Endothelial cell of umbilical vein (primary cell): Measurements from ENCODE around the gene ANKRD13B. TPM values are rescaled to one million over a fixed set of nuclear protein-coding genes. Genes with fewer than 3 reads are reported as not detected.

Source experiments
- BruUV-seq: library from RNA; stranded (reverse); fragments of 400-500 nt; replicated peaks from 2 replicates; lab custom pipeline; 2021; lab: Mats Ljungman, UMichigan
- CTCF ChIA-PET: fragments of 300-600, 350-600 bp; sonication (Branson Sonifier 250); formaldehyde crosslinking; loops from one replicate; lab custom pipeline; 2021; ENCODE audit warnings: antibody characterized with exemption, inconsistent platforms; lab: Charles Lee
- POLR2A ChIA-PET: fragments of 300-600, 350-600 bp; sonication (Branson Sonifier 250); formaldehyde crosslinking; loops from one replicate; lab custom pipeline; 2021; ENCODE audit warnings: antibody characterized with exemption, inconsistent platforms; lab: Charles Lee
- DNase-seq: peaks from one replicate; pipeline ENCODE4 v3.0.0-alpha.2; 2011; ENCODE audit warnings: low read depth, low spot score
- FAIRE-seq: peaks from 2 replicates; lab custom pipeline; 2011; peaks lifted over from hg19 to GRCh38; lab: Jason Lieb, UNC
- H2AFZ ChIP-seq: 2 replicates; pipeline ENCODE4 v1.6.0; 2012; ENCODE audit warnings: low read depth, low read length, control low read depth, inconsistent platforms
- H3K27ac ChIP-seq: 2 replicates; pipeline ENCODE4 v1.5.1; 2011; ENCODE audit warnings: low read depth, mild to moderate bottlenecking, control low read depth, low read length, moderate library complexity; ENCODE audit not compliant: insufficient read depth
- H3K27me3 ChIP-seq, 2 experiments: 2 replicates each; pipeline versions ENCODE4 v1.6.0 to v1.6.1; 2011; ENCODE audit warnings: low read length in 2 of 2, mixed read lengths in 1 of 2; ENCODE audit not compliant: control insufficient read depth in 2 of 2, insufficient read depth in 2 of 2
- H3K36me3 ChIP-seq, 2 experiments: 2 replicates in 1 of 2; 3 replicates in 1 of 2; pipeline ENCODE4 v1.5.1; 2011; ENCODE audit warnings: low read length in 2 of 2, mild to moderate bottlenecking in 1 of 2, moderate library complexity in 1 of 2; ENCODE audit not compliant: control insufficient read depth in 2 of 2, insufficient read depth in 2 of 2; ENCODE audit errors: extremely low read depth in 1 of 2
- H3K4me1 ChIP-seq: 3 replicates; pipeline ENCODE4 v1.5.1; 2011; ENCODE audit warnings: mild to moderate bottlenecking, low read length; ENCODE audit not compliant: control insufficient read depth, insufficient read depth; ENCODE audit errors: extremely low read depth
- H3K4me2 ChIP-seq: 2 replicates; pipeline ENCODE4 v1.6.1; 2011; ENCODE audit warnings: low read length, control low read depth, mixed read lengths; ENCODE audit not compliant: insufficient read depth
- H3K4me3 ChIP-seq, 3 experiments: fragments of 200-600 bp in 1 of 3; sonication (generic), shearing (Covaris generic) in 1 of 3; replicated peaks in 1 of 3; 2 replicates each; pipeline ENCODE4 v1.5.1; 2011 to 2016; ENCODE audit warnings: control low read depth in 3 of 3, low read length in 3 of 3, mild to moderate bottlenecking in 2 of 3, inconsistent platforms in 1 of 3, low read depth in 1 of 3, moderate library complexity in 1 of 3; ENCODE audit not compliant: insufficient read depth in 1 of 3
- H3K79me2 ChIP-seq: 2 replicates; pipeline ENCODE4 v1.6.0; 2012; ENCODE audit warnings: low read length, inconsistent platforms; ENCODE audit not compliant: control insufficient read depth, insufficient read depth
- H3K9ac ChIP-seq: replicated peaks from 2 replicates; pipeline ENCODE3; 2011; ENCODE audit warnings: low read length, control low read depth; ENCODE audit not compliant: insufficient read depth; ENCODE audit errors: extremely low read depth
- H3K9me1 ChIP-seq: replicated peaks from 3 replicates; pipeline ENCODE4 v1.6.0; 2011; ENCODE audit warnings: mild to moderate bottlenecking, low read length; ENCODE audit not compliant: control insufficient read depth, insufficient read depth; ENCODE audit errors: extremely low read depth
- H3K9me3 ChIP-seq: replicated peaks from 2 replicates; pipeline ENCODE4 v1.5.1; 2012; ENCODE audit warnings: low read length, inconsistent platforms; ENCODE audit not compliant: control insufficient read depth, insufficient read depth
- H4K20me1 ChIP-seq: replicated peaks from 2 replicates; pipeline ENCODE3; 2011; ENCODE audit warnings: mild to moderate bottlenecking, low read length; ENCODE audit not compliant: control insufficient read depth, insufficient read depth; ENCODE audit errors: extremely low read depth
- EZH2 ChIP-seq: IDR thresholded peaks from 2 replicates; pipeline ENCODE4 v1.6.1; 2012; ENCODE audit warnings: borderline replicate concordance, low read depth, mild to moderate bottlenecking, moderate library complexity, low read length, inconsistent platforms; ENCODE audit not compliant: severe bottlenecking
- FOS ChIP-seq: IDR thresholded peaks from 2 replicates; pipeline ENCODE4 v1.6.1; 2011; ENCODE audit warnings: mild to moderate bottlenecking, low read length, moderate library complexity, borderline replicate concordance; ENCODE audit not compliant: insufficient read depth
- GATA2 ChIP-seq: IDR thresholded peaks from 2 replicates; pipeline ENCODE4 v1.7.0; 2011; ENCODE audit warnings: low read depth, mild to moderate bottlenecking, moderate library complexity, mixed read lengths, low read length; ENCODE audit not compliant: insufficient read length, insufficient read depth
- JUN ChIP-seq: IDR thresholded peaks from 2 replicates; pipeline ENCODE4 v1.6.1; 2011; ENCODE audit warnings: borderline replicate concordance, low read depth; ENCODE audit not compliant: insufficient read length, insufficient read depth
- MAX ChIP-seq: IDR thresholded peaks from 2 replicates; pipeline ENCODE4 v1.6.1; 2011; ENCODE audit not compliant: insufficient read depth, insufficient read length
- MYC ChIP-seq: IDR thresholded peaks from one replicate; pipeline ENCODE4 v1.6.1; 2011; ENCODE audit warnings: mild to moderate bottlenecking, low read depth, low read length
- POLR2A ChIP-seq: IDR thresholded peaks from 2 replicates; pipeline ENCODE4 v1.6.1; 2012; ENCODE audit warnings: low read depth, mild to moderate bottlenecking, control low read depth, low read length
- POLR2AphosphoS5 ChIP-seq: IDR thresholded peaks from 2 replicates; pipeline ENCODE4 v1.6.1; 2012; ENCODE audit warnings: low read depth, mild to moderate bottlenecking, control low read depth, low read length, moderate library complexity; ENCODE audit not compliant: insufficient read depth
- dilution Hi-C: fragments of 300-500 bp; cut with MboI; formaldehyde crosslinking; loops from one replicate; pipeline ENCODE4 v1.15.0; 2019; ENCODE audit warnings: low sequenced_read_pairs; ENCODE audit not compliant: extremely low pct_ligation_motif_present
- intact Hi-C: fragments of 100-400 bp; cut with micrococcal nuclease; formaldehyde crosslinking; loops from one replicate; pipeline ENCODE4 v1.10.0; 2022
- polyA plus RNA-seq, 4 experiments: library from polyadenylated mRNA; depleted of rRNA in 3 of 4; stranded (reverse) in 3 of 4; unstranded in 1 of 4; fragments of >200 nt; gene quantifications; 2 replicates each; pipeline versions ENCODE4 v1.2.1 to v1.2.3, GENCODE V29; 2011 to 2012; ENCODE audit warnings: missing spikeins in 1 of 4
- total RNA-seq: library from RNA; stranded (reverse); gene quantifications from 2 replicates; pipeline ENCODE4 v1.2.3, GENCODE V29; 2021
- TF ChIP-seq, protein P1 (sequence below), 2 donors: IDR thresholded peaks; 1 replicate in 1 of 2; 2 replicates in 1 of 2; pipeline ENCODE4 v1.5.1; 2011; ENCODE audit warnings: low read length in 2 of 2, mild to moderate bottlenecking in 2 of 2, moderate library complexity in 2 of 2, control low read depth in 1 of 2, inconsistent platforms in 1 of 2, low read depth in 1 of 2; ENCODE audit not compliant: insufficient read depth in 1 of 2; ENCODE audit errors: extremely low read depth in 1 of 2

ANKRD13B gene
- total and polyA plus RNA-seq, 2 donors (not counting 3 experiments of a cell fraction or from before 2014, with no cell fraction given), result 21.1 to 23.2 TPM

GRCh38 chr17:29661213-29661612, 68.3 kb downstream of the ANKRD13B start:
- no peaks in the 10 kb centered on the region for H3K27me3 ChIP-seq
- intact Hi-C loops, result no loop called here
- dilution Hi-C loops, result no loop called here
- H3K79me2 ChIP-seq, result no peaks in the 10 kb centered on the region
- H3K36me3 ChIP-seq, result peaks cover 3 to 6% of the 10 kb centered on the region in 2 experiments
- no peak overlapping the region for H2AFZ ChIP-seq
- no peak overlapping the region for H3K27ac ChIP-seq
- DNase-seq, result no peak
- no peak overlapping the region for H3K9ac ChIP-seq
- FAIRE-seq, result no peak
- BruUV-seq, result no TSS peak
- peaks cover 27% of the 10 kb centered on the region for H3K4me1 ChIP-seq
- CTCF ChIA-PET, result no interaction called here
- H3K9me3 ChIP-seq, result no peaks in the 10 kb centered on the region
- H4K20me1 ChIP-seq, result no peaks in the 10 kb centered on the region
- no peak overlapping the region for H3K4me3 ChIP-seq
- TF ChIP-seq JUN, result no peak
- no peak for TF ChIP-seq FOS
- TF ChIP-seq, protein P1, sequence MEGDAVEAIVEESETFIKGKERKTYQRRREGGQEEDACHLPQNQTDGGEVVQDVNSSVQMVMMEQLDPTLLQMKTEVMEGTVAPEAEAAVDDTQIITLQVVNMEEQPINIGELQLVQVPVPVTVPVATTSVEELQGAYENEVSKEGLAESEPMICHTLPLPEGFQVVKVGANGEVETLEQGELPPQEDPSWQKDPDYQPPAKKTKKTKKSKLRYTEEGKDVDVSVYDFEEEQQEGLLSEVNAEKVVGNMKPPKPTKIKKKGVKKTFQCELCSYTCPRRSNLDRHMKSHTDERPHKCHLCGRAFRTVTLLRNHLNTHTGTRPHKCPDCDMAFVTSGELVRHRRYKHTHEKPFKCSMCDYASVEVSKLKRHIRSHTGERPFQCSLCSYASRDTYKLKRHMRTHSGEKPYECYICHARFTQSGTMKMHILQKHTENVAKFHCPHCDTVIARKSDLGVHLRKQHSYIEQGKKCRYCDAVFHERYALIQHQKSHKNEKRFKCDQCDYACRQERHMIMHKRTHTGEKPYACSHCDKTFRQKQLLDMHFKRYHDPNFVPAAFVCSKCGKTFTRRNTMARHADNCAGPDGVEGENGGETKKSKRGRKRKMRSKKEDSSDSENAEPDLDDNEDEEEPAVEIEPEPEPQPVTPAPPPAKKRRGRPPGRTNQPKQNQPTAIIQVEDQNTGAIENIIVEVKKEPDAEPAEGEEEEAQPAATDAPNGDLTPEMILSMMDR (IDR thresholded peaks at IDR 0.05; ENCODE audit: extremely low read depth in 1 of 2, insufficient read depth in 1 of 2, low read depth in 1 of 2, low read length in 2 of 2), result no peak
- TF ChIP-seq MYC, result no peak
- TF ChIP-seq POLR2A, result no peak
- TF ChIP-seq POLR2AphosphoS5, result no peak
- TF ChIP-seq GATA2, result no peak
- TF ChIP-seq EZH2, result no peak
- TF ChIP-seq MAX, result no peak
- POLR2A ChIA-PET, result no interaction called here
- H3K9me1 ChIP-seq, result no peaks in the 10 kb centered on the region
- H3K4me2 ChIP-seq, result no peak overlapping the region
